ENCODE measurements around the gene UNKL. TPM values are rescaled to one million over a fixed set of nuclear protein-coding genes. Genes with fewer than 3 reads are reported as not detected.
A peak's percentile ranks its signal among the peaks of the same experiment; 100 is the strongest.

UNKL gene
- polyA plus RNA-seq, 1 donor = 7.5 TPM

DNA sequence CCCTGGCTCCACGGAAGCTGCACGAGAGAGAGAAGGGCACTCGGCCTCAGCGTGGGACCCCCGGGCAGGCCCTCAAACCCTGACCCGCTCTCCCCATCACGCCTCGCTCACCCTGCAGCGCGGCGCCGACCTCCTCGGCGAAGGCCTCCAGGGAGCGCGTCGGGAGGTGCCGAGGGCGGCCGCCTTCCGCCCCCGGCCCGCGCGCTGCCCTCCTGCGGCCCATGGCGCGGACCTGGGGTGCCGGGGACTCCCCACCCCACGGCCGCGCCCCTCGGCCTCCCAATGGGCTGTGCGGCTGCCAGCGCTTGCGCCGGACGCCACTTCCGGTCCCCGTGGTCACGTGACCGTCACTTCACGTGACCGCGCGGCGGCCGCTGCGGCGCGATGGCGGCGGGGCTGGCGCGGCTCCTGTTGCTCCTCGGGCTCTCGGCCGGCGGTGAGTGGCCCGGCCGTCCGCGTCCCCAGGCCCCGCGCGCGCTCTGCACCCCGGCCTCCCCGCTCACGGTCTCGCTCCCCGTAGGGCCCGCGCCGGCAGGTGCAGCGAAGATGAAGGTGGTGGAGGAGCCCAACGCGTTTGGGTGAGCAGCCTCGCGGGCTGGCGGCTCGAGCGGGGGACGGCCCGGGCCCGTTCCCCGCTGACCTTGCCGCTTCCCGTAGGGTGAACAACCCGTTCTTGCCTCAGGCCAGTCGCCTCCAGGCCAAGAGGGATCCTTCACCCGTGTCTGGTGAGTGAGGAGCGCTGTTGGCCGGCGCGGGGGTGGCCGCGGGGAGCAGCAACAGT, 62.7 kb downstream of the UNKL start, which contains the start of the genes GNPTG and TSR3:
TSS of gene GNPTG (plus strand) at position 350 of the 781 bp plus-strand sequence. CDS start at position 385, 35 bp downstream.
TSS of gene TSR3 (minus strand) at position 297 of the 781 bp plus-strand sequence. CDS start at position 223, 74 bp downstream.
- peak; percentile 78 for DNase-seq (ENCODE audit: low read depth)

DNA sequence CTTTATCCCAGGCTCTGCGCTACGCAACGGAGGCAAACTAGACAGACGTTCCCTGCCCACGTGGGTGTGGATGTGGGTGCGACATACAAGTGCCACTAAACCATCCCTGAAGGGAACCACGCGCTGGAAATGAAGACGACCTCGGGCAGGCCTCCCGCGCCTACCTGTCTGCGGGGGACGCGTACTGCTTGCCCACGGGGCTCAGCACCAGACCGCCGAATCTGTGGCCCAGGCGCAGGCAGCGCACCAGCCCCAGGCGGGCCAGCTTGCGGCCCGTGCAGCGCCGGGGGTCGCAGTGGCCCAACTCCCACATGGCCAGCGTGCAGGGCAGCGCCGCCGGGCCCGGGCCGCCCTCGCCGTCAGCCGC, 63.3 kb downstream of the UNKL start:
- DNase-seq (ENCODE audit: low read depth) = no peak

DNA sequence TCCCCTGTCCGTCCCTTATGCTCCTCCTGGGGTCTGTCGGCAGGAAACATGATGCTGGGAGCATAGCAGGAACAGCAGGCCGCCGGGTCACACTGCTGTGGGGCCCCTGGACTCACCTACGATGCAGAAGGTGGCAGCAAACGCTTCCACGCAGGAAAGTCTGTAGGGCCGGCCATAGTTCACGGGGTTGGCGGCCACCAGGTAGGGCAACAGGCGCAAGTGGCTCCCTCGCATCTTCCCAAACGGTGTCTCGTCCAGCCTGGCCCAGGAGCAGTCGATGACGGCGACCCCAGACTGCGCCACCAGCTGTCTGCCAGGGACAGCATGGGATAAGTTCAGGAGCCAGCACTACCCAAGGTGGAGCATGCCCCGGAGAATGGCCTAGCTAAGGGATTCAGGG, 63.8 kb downstream of the UNKL start:
- no peak for DNase-seq (ENCODE audit: low read depth)

GRCh38 chr16:1349951-1350350, 64.6 kb downstream of the UNKL start:
- DNase-seq (ENCODE audit: low read depth) = no peak

DNA sequence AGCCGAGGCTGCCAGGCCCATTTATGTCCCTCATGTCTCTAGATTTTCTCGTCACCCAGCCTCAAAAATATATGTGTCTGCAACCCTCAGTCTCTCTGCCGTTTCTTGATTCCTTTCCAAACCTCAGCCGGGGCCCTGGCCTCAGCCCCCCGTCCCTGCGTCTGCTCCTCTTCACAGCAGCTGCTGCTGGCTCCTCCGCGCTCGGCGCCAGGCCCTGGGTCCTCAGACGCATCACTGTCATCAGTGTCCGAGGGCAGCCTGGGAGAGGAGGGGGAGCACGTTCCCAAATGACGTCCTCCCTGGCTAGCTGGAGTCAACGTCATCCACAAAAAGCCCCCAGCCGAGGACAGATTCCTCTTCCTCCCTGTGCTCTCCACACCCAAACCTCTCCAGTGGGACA, 65.2 kb downstream of the UNKL start:
- no peak for DNase-seq (ENCODE audit: low read depth)

DNA sequence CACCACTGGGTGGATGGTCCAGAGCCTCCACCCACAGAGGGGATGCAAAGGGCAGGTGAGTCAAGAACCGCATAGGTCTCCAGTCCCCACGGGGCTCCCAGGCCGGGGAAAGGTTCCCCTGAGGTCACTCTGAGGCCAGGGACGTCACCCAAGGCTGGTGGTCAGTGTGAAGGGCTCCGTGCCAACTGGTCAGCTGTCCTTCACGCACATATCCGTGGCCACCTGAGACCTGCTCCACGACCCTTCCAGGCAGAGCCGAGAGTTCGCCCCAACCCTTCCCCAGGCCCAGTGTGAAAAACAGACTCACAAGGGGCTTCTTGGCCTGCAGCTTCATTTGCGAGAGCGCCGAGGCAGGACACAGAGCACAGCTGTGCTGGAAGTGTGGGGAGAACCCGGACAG, 65.6 kb downstream of the UNKL start:
- DNase-seq (ENCODE audit: low read depth) = no peak

- DNase-seq (ENCODE audit: low read depth) = no peak
These were observed 66.1 kb downstream of the UNKL start for GRCh38 chr16:1348441-1348840.

- no peak for DNase-seq (ENCODE audit: low read depth)
These were observed 66.5 kb downstream of the UNKL start for GRCh38 chr16:1347962-1348361.

- DNase-seq (ENCODE audit: low read depth) = no peak
These were observed 67.1 kb downstream of the UNKL start for GRCh38 chr16:1347286-1347855.

DNA sequence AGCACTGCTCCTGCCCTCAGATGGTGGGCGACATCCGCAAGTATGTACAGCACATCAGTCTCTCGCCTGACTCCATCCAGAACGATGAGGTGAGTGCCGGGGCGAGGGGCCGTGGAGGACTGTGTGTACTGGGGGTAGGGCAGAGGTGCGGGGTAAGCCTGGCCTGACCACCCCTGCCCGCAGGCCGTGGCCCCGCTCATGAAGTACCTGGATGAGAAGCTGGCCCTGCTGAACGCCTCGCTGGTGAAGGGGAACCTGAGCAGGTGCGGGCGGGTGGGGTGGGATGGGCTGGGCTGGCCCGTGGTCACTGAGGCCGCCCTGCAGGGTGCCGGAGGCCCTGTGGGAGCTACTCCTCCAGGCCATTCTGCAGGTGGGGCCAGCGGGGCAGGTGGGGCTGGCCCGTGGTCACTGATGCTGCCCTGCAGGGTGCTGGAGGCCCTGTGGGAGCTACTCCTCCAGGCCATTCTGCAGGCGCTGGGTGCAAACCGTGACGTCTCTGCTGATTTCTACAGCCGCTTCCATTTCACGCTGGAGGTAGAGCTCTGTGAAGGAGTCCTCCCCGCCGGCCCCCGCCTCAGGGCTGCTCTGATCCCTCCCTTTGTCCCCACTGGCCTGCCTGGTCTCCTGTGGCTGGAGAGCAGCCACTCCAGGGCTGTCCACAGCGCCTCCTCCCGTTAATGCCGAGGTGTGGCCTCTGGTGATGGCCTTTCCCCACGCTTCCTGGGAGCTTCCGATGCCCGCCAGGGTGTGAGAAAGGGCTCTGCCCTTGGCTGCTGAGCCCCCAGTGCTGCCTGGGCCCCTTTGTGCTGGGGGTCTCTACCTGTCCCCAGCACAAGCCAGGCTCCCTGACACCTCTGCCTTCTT, 67.8 kb downstream of the UNKL start:
- no peak for DNase-seq (ENCODE audit: low read depth)

GRCh38 chr16:1345651-1346421, 68.7 kb downstream of the UNKL start:
- DNase-seq (ENCODE audit: low read depth) = no peak

GRCh38 chr16:1345087-1345486, 69.4 kb downstream of the UNKL start:
- no peak for DNase-seq (ENCODE audit: low read depth)

GRCh38 chr16:1344499-1344898, 70.0 kb downstream of the UNKL start:
- DNase-seq (ENCODE audit: low read depth) = no peak

- DNase-seq (ENCODE audit: low read depth) = no peak
These were observed 70.9 kb downstream of the UNKL start for GRCh38 chr16:1343428-1344242.

DNA sequence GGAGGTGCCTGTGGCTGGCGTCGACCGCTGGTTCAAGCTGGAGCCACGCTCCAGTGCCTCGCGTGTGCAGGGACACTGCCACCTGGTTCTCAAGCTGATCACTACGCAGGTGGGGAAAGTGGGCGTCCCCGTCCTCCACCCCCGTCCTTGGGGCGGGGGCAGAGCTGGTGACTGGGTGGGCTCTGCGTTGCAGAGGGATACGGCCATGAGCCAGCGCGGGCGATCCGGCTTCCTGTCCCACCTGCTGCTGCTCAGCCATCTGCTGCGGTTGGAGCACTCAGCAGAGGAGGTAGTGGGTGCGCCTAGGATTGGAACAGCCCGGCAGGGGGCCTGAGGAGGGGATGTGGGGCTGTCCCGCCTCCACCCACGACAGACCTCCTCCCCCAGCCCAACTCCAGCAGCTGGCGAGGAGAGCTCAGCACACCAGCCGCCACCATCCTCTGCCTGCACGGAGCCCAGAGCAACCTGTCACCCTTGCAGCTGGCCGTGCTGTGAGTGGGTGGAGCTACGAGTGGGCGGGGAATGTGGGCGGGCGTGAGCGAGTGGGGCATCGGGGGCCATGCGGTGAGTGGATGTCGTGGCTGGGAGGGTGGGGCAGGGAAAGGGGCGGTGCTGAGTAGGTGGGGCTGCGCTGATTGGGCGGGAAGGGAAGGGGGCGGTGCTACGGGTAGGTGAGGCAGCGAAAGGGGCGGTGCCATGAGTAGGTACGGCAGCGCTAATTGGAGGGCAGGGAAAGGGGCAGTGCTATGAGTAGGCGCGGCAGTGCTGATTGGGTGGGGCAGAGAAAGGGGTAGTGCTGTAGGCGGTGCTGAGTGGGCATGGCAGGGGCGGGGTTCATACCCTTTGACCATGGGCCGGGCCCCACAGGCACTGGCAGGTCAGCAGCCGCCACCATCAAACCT, 71.7 kb downstream of the UNKL start:
- DNase-seq (ENCODE audit: low read depth) = no peak

- no peak for DNase-seq (ENCODE audit: low read depth)
These were observed 72.7 kb downstream of the UNKL start for GRCh38 chr16:1341495-1342420.

GRCh38 chr16:1340730-1341494, 73.6 kb downstream of the UNKL start:
- no peak for DNase-seq (ENCODE audit: low read depth)
